NCI-H748 treated with DMSO at 0.1 percent for 48 hours (cell line): ENCODE measurements around the gene TSPOAP1.

Source experiments
- DNase-seq: peaks from one replicate; lab custom pipeline; 2025; lab: John Stamatoyannopoulos, UW

TSPOAP1 gene

GRCh38 chr17:58277802-58278595, 50.6 kb downstream of the TSPOAP1 start:
- no peak for DNase-seq

GRCh38 chr17:58277107-58277801, 51.3 kb downstream of the TSPOAP1 start:
- no peak for DNase-seq

- DNase-seq: no peak
Measured at GRCh38 chr17:58276423-58276822, 52.2 kb downstream of the TSPOAP1 start.

DNA sequence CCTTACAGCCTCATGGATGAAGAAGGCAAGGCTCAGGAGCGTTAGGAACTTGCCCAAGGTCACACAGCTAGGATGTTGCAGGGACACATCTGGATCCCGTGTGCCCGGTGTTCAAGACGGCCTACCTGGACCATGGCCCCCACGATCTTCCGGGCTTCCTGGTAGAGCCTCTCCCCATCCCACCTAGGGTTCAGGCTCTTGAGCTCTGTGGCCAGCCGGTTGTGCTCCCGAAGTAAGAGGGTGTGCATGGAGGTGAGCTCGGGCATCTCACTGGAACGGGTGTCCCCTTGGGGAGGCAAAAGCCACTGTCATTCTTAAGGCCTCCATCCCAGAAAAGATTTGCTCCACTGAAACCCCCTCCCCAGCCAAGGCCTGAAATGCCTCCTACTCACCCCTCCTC, 53.2 kb downstream of the TSPOAP1 start:
- DNase-seq: no peak

DNA sequence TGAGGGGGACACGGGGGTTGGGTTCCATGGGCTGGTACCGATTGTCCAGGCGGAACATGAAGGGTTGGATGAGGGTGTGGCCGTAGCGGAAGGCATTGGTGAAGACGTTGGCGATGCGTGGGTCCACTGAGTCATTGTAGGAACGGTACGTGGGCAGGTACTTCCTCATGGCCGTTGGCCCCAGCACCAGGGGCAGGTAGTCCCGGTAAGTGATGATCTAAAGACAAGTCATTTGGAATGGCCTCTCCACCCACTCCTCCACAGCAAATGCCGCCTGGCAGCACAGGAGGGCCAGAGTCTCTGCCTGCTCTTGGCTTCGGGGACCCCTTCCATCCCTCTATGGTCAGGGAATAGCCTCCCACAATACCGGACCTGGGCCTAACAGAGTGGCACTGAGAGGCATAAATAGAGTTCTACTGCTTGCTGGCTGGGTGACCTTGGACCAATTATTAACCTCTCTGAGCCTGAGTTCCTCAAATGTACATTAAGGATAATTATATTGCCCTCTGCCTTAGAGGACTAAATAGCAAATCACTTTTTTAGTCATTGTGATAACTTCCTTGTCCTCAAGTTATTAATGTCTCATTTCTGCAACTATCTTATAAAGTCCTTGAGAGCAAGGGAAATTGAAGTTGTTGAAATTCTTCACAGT, 55.0 kb downstream of the TSPOAP1 start:
- no peak for DNase-seq

- no peak for DNase-seq
Measured at GRCh38 chr17:58272367-58273280, 56.0 kb downstream of the TSPOAP1 start.

DNA sequence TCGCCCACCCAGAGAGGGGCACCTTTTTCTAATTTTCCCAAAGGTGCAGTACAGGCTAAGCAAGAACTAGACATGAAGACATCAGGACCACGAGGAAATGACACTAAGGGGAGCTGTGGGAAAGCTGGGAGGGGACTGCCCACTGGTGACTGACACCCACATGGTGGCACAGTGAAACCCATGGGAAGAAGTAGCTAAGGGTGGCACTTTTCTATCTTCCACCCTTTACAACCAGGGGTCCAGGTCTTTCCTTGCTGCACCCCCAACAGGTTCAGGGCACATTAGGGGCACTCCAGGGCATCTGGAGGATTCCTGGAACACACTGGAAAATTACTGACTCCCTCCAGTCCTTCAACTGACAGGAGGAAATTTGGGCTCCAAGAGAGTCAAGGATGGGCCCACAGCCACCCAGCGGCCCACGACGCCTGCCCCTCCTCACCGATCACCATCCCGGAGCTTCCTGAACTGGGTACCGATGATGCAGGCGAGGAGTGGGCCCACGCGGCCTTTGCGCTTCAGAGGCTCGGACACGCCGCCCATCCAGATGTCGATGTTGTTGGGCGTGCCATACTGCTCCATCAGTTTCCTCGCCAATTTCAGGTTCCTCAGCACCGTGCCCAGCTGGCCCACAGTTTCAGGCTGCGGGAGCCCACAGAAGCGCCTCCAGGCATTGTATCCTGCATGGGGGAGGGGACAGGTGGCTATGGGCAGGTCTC, 57.2 kb downstream of the TSPOAP1 start:
- no peak for DNase-seq

DNA sequence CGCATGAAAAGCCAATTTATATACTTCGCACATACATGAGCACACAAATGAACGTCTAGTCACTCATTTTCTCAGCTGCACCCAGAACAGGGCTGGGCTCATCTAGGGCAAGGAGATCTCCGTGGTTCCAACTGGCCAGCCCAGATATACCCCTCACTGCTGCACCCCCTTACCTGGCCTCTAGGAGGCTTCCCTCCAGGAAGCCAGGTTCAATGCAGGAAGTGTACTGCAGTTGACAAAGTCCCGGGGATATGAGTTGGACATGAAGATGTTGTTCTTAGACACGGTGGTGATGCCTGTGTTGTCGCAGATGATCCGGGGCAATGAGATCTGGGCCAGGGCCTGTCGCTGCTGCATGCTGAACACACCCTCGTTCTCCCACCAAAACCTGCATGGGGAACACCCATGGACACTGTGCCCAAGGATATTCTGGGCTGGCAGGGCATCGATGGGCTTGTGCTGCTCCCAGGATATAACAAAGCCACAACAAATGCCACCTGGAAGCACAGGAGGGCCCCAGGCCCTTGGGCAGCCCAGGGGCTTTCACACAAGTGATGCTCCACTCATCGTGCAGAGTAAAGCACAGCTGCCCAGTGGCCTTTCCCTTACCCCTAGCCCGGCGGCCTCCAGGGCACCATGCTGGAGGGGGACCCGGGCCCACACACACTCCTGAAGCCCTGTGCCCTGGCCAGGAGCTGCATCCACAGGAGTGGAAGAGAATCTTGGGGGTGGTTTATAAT, 57.9 kb downstream of the TSPOAP1 start:
- DNase-seq: no peak

DNA sequence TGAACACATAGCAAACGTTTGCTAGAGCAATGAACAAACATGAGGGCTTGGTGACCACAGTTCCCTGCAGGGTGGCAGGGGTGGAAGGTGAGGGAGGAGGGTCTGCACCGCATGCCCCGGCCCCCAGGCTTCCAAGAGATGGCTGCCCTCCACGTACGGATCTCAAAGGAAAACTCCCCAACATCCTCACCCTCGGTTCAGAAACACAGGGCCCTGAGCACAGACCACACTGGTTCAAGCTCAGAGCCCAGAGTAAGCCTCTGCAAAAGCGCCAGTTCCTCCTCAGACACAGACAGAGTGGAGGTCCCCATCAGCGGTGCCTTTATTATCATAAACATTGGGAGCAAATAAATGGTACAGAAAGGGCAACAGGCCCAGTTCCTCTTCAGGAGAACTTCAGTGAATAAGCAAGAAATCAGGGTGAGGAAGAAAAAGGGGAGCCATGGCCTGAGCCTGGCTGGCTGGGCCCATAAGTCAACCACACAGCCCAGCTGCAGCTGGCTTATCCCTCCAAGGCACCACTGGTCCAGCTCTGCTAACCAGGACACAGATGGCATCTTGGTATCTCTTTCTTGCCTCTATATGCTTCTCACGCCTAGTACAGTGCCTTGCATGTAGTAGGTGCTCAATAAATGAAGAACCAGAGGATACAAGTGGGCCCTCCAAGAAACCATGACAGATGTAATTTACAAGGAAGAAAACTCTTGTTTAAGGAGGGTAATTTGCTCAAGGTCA, 58.9 kb downstream of the TSPOAP1 start:
- no peak for DNase-seq

DNA sequence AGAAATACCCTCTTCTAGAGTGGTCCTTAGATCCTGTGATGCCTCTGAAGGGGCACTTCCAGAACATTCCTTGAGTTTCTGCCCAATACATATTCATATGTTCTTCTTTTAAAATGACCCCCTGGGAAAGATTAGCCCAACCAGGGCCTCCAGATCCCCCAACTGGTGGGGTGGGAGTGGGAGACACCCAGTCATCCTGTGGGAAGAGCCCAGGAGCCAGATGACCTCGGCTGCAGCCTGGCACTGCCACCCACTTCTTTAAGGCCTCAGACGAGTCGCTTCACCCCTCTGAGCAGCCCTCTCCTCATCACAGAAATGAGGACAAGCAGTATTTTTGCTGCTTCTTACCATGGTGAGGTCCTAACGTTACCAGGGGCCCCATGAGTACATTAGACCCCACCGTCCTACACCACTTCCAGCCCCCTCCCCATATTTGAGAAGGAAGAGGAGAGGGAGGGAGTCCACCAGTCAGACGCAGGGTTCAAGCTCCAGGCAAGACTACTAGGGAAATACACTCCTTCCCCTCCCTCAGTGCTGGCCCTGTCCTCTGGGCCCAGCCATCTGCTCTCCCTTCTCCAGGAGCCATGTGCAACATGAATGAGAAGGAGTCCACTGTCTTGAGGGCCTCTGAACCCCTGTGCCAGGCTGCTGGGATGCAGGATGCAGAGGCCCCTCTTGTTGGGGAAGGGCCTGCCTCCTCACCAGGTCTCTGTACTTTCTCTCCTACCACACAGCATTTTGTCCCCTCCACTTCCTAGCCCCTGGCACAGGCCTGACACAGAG, 59.6 kb downstream of the TSPOAP1 start:
- no peak for DNase-seq

DNA sequence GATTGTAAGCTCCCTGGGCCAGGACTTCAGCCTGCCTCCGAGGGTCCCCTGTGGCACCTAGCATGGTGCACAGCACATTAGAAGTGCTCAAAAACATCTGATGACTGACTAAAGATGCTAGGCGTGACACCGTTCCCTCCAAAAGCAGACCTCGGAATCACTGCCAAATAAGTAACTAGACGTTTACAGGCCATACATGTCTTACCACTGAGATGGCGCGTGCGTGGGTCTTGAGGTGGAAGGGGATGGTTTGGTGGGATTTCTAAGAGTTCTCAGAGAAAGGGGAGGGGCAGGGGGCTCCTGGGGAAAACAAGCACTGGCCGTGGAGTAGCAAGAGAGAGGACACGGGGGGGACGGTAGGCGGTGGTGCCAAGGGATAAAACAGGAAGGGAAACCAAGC, 60.3 kb downstream of the TSPOAP1 start:
- no peak for DNase-seq

- DNase-seq: no peak
Measured at GRCh38 chr17:58267347-58268324, 61.0 kb downstream of the TSPOAP1 start.

GRCh38 chr17:58265902-58266875, 62.4 kb downstream of the TSPOAP1 start:
- DNase-seq: no peak

- DNase-seq: no peak
Measured at GRCh38 chr17:58265271-58265670, 63.3 kb downstream of the TSPOAP1 start.

DNA sequence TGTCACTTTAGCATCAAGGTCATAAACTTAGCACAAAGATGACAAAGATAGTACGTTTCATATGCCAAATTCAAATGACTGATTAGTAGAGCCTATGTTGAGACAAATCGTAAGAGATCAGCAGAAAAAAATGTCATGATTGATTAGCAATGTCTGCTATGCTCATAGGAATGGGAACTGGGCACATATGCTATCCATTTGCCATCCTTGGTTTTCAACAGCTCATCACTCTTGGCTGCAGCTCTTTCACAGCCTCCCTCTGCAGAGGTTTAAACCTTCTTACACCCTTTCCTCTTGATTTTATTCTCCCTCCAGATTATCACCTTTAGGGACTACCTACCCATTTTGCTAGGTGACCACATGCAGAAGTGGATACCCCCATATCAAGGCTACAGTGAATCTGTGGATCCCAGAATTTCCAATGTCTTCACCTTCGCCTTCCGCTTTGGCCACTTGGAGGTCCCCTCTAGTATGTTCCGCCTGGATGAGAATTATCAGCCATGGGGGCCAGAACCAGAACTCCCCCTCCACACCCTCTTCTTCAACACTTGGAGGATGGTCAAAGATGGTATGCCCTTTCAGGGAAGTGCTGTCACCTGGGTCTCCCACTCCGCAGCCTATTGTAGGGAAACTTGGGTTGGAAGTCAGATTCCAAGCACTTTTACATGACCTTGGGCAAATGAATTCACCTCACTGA, 64.0 kb downstream of the TSPOAP1 start:
- no peak for DNase-seq

DNA sequence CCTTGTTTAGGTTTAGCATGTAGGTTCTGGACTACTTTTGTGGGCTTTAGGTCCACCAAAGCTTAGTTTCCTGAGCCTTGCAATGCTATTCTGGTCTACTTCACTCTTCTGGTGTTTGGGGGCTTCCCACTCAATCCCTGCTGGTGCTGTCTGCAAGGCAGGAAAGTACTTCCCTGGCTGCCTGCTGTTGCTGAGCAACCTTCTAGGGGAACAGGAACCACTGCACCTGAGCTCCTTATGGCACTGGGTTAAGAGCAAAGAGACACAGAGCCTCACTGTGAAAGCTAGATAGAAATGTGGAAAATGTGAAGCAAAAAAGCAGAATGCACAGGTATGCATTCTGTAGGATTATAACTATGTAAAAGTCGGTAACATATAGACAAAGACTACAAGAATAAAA, 64.8 kb downstream of the TSPOAP1 start:
- DNase-seq: no peak
